Measurements from ENCODE around the gene RNF225.
"Not testable (repeated sequence)": the region's sequence is repeated elsewhere in the genome, so short reads cannot be mapped to it uniquely, and the experiment has no call there.

The RNF225 gene

DNA sequence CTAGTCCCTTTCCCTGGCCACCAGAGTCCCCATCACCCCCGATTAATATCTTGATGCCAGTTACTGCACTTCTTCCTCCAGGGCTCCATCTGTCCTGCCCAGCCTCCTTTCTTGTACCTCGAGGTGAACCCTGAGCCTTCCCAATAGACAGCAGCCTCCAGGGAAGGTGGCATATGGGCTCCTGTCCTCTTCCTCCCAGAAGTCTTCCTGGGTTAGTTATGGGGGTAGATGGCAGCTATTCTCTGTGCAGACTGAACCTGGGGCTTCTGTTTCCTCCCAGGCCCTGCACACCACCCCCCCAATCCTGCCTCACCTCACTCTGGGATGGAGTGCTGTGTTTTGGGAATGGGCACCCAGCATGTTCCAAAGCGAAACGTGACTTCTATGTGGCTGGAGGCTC, 2.6 kb downstream of the RNF225 start:
- no peak overlapping the region for H3K4me3 ChIP-seq (ENCODE audit: low read depth, low read length)
- no peak for TF ChIP-seq CTCF (IDR thresholded peaks at IDR 0.05; ENCODE audit: low read depth, low read length, missing control alignments)
- in situ Hi-C loops (cut with HindIII; ENCODE audit: low sequenced_read_pairs): no loop called here
- DNase-seq (ENCODE audit: low read depth): no peak

- H3K4me3 ChIP-seq (ENCODE audit: low read depth, low read length): no peak overlapping the region
- DNase-seq (ENCODE audit: low read depth): no peak
- in situ Hi-C loops (cut with HindIII; ENCODE audit: low sequenced_read_pairs): no loop called here
- no peak for TF ChIP-seq CTCF (IDR thresholded peaks at IDR 0.05; ENCODE audit: low read depth, low read length, missing control alignments)
Observed at GRCh38 chr19:58398545-58398944, 3.1 kb downstream of the RNF225 start.

DNA sequence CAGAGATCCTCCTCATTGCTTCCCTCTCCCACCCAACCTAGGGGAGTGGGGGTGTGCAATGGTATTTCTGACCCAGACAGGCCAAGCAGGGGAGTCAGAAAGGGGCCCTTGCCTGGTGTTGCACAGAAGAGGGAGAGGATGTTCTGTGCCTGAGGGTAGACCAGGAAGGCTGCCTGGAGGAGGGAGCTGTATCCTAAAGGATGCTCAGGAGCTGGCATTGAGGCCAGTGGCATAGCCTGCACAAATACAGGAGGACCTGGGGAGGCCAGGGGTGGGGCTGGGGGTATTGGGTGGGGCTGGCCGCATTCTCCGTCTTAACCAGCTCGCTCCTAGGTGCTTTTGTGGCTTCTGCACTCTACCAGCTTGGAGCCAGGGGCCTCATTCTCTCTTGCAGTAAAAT, 4.4 kb downstream of the RNF225 start:
- DNase-seq (ENCODE audit: low read depth): no peak
- no peak for TF ChIP-seq CTCF (IDR thresholded peaks at IDR 0.05; ENCODE audit: low read depth, low read length, missing control alignments)
- in situ Hi-C loops (cut with HindIII; ENCODE audit: low sequenced_read_pairs): no loop called here
- H3K4me3 ChIP-seq (ENCODE audit: low read depth, low read length): no peak overlapping the region

DNA sequence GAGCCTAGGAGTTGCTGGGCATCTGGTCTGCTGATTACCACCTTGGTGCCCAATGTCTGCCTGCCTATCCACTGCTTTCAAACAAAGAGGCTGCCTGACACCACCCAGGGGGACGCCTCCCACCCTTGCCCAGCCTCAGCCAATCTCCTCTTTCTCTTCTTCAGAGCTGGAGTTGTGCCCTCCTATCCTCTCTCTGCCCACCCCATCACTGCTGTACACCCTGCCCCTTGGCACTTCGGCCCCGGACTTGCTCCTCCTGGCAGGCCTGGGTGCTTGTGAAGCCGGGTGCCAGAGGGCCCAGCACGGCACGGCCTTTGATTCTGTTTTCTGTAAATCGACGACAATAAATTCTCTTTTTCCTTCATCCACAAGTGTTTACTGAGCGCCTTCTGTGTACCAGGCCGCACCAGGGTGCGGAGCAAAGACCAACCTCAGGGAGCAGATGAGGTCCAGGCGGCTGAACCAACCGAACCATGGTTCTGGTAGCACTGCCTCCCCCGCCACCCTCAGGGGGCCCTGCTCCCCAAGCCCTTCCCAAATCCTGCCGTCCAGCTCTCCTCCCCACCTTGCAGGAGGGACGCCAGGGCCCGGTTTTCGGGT, 5.0 kb downstream of the RNF225 start:
- no peak for TF ChIP-seq CTCF (IDR thresholded peaks at IDR 0.05; ENCODE audit: low read depth, low read length, missing control alignments)
- in situ Hi-C loops (cut with HindIII; ENCODE audit: low sequenced_read_pairs): no loop called here
- peak overlapping the region; percentile 62 for H3K4me3 ChIP-seq (ENCODE audit: low read depth, low read length)
- DNase-seq (ENCODE audit: low read depth): no peak

GRCh38 chr19:58400916-58401839, 5.7 kb downstream of the RNF225 start:
- no peak for TF ChIP-seq CTCF (IDR thresholded peaks at IDR 0.05; ENCODE audit: low read depth, low read length, missing control alignments)
- peak overlapping the region; percentile 62 for H3K4me3 ChIP-seq (ENCODE audit: low read depth, low read length)
- peak; percentile 98 for DNase-seq (ENCODE audit: low read depth)
- in situ Hi-C loops (cut with HindIII; ENCODE audit: low sequenced_read_pairs): no loop called here

DNA sequence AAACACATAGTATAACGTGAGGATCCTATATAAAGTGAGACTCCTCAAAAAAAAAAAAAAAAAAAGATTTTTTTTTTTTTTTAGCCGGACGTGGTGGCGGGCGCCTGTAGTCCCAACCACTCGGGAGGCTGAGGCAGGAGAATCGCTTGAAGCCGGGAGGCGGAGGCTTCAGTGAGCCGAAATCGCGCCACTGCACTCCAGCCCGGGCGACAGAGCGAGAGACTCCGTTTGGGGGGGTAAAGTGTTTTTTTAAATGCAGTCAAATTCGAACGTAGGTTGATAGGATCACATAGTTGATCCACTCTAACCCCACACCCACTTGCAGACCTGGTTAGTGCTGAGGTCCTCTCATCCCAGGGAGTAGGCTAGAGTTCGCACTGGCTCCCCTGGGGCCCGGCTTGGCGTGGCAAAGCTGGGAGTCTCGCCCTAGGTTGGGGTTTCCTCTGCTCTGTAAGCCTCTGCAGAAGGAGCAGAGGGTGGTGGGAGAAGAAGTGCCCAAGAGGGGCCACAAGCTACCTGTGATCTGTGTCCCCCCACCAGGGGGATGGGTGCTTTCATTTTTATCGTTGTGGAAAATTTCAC, 6.5 kb downstream of the RNF225 start:
- peak overlapping the region; percentile 62 for H3K4me3 ChIP-seq (ENCODE audit: low read depth, low read length)
- in situ Hi-C loops (cut with HindIII; ENCODE audit: low sequenced_read_pairs): no loop called here
- DNase-seq (ENCODE audit: low read depth): no peak
- no peak for TF ChIP-seq CTCF (IDR thresholded peaks at IDR 0.05; ENCODE audit: low read depth, low read length, missing control alignments)

DNA sequence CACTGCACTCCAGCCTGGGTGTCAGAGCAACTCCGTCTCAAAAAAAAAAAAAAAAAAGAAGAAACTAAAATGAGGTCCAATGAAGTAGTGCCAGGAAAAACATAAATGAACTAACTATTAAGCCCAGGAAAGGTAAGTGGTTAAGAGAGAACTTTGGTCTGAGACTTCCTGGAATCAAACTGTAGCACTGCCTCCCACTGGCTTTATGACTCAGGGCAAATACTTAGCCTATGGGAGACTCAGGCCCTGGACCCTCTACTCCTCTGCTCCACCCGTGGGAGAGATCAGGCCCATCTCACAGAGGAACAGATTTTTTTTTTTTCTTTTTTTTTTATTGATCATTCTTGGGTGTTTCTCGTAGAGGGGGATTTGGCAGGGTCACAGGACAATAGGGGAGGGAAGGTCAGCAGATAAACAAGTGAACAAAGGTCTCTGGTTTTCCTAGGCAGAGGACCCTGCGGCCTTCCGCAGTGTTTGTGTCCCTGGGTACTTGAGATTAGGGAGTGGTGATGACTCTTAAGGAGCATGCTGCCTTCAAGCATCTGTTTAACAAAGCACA, 8.5 kb downstream of the RNF225 start:
- in situ Hi-C loops (cut with HindIII; ENCODE audit: low sequenced_read_pairs); H3K4me3 ChIP-seq (ENCODE audit: low read depth, low read length); DNase-seq (ENCODE audit: low read depth): not testable (repeated sequence)
